ENCODE results near the gene EMC9. TPM values are rescaled to one million over a fixed set of nuclear protein-coding genes. Genes with fewer than 3 reads are reported as not detected.
A peak's percentile ranks its signal among the peaks of the same experiment; 100 is the strongest.

The EMC9 gene, protein sequence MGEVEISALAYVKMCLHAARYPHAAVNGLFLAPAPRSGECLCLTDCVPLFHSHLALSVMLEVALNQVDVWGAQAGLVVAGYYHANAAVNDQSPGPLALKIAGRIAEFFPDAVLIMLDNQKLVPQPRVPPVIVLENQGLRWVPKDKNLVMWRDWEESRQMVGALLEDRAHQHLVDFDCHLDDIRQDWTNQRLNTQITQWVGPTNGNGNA
- 3.4 TPM for total RNA-seq

GRCh38 chr14:24141097-24141880 is at the start of gene EMC9:
TSS of gene EMC9 (minus strand) at chr14:24141591. CDS start at chr14:24141304, 287 bp downstream.
- Histone ChIP-seq H3K4me1 (peaks cover 18 to 39% of the 10 kb centered on the region in 2 donors), H3K9me3 (no peaks in the 10 kb centered on the region), H3K27me3 (no peaks in the 10 kb centered on the region), H3K4me3 (peak within 1 kb of the TSS; percentile 80 to 81), H3K36me3 (peaks cover 11 to 18% of the 10 kb centered on the region in 2 donors), H3K27ac (peak within 1 kb of the TSS; percentile 76 to 89)
- DNase-seq (ENCODE audit: low spot score in 2 of 2), result peak; percentile 100
- intact Hi-C loops (cut with DNase I), result loop anchor here (1.0 to 10.0 kb wide), 3 partner anchors 26 to 836 kb away; partner anchors contain the start of genes BCL2L2, PPP1R3E and TINF2
- peak; percentile 22 to 74 (median 45) for TF ChIP-seq CTCF (IDR thresholded peaks at IDR 0.05)

DNA sequence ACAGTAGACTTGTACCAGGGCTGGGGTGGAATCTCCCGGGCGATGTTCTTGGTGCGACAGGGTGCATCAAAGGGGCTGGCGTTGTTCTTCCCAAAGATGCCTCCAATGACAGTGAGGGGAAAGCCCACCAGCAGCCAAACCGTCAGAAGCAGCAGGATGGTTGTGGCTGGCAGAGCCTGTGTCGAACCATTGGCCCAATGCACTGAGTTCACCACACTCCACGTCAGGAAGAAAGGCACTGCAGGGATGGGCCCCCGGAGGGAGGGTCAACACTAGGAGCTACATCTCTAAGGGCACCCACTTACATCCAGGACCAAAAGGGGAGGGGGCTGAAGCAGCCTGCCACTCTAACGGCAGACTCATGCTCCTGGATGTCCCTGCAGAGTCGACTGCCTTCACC is 49.0 kb upstream of the EMC9 start:
- Histone ChIP-seq H3K27ac (no peak overlapping the region), H3K4me3 (no peak overlapping the region), H3K36me3 (peaks cover 21 to 26% of the 10 kb centered on the region in 2 donors), H3K4me1 (peaks cover 8 to 28% of the 10 kb centered on the region in 2 donors), H3K9me3 (no peaks in the 10 kb centered on the region), H3K27me3 (no peaks in the 10 kb centered on the region)
- no peak for TF ChIP-seq CTCF (IDR thresholded peaks at IDR 0.05)
- DNase-seq (ENCODE audit: low spot score in 2 of 2), result no peak
- intact Hi-C loops (cut with DNase I), result no loop called here

GRCh38 chr14:24189460-24189859 is 48.1 kb upstream of the EMC9 start:
- H3K36me3 ChIP-seq, result peaks cover 23 to 36% of the 10 kb centered on the region in 2 donors
- H3K27me3 ChIP-seq, result no peaks in the 10 kb centered on the region
- DNase-seq (ENCODE audit: low spot score in 2 of 2), result no peak
- intact Hi-C loops (cut with DNase I), result loop anchor here (2.0 kb wide), 3 partner anchors 29 to 75 kb away; partner anchors contain the start of genes DCAF11, IRF9, NRL and PSME2
- H3K4me1 ChIP-seq, result peaks cover 5 to 25% of the 10 kb centered on the region in 2 donors
- no peaks in the 10 kb centered on the region for H3K9me3 ChIP-seq
- H3K4me3 ChIP-seq, result no peak overlapping the region
- TF ChIP-seq CTCF (IDR thresholded peaks at IDR 0.05), result no peak
- H3K27ac ChIP-seq, result peak overlapping the region in 1 of 2 donors; percentile 17

DNA sequence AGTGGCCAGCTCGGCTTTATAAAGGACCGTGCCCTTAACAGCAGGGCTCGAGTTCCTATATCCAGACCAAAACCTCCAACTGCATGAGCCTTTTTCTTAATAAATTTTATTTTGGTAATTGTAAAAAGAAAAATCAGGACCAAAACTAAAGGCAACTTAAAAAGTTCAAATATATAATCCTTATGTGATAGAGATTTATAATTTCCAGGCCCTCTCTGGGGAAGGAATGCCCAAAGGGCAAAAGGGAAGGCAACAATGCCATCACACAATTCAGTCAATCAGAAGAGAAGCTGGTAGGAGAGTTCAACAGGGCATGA is 47.6 kb upstream of the EMC9 start:
- intact Hi-C loops (cut with DNase I), result loop anchor here (2.0 kb wide), 3 partner anchors 28 to 74 kb away; partner anchors contain the start of genes DCAF11, IRF9, NRL and PSME2
- peak overlapping the region in 1 of 2 donors; percentile 17 for H3K27ac ChIP-seq
- no peak for DNase-seq (ENCODE audit: low spot score in 2 of 2)
- H3K27me3 ChIP-seq, result no peaks in the 10 kb centered on the region
- TF ChIP-seq CTCF (IDR thresholded peaks at IDR 0.05), result no peak
- peaks cover 1 to 20% of the 10 kb centered on the region in 2 donors for H3K4me1 ChIP-seq
- H3K36me3 ChIP-seq, result peaks cover 26 to 40% of the 10 kb centered on the region in 2 donors
- H3K9me3 ChIP-seq, result no peaks in the 10 kb centered on the region
- peak overlapping the region in 1 of 2 donors; percentile 83 for H3K4me3 ChIP-seq

DNA sequence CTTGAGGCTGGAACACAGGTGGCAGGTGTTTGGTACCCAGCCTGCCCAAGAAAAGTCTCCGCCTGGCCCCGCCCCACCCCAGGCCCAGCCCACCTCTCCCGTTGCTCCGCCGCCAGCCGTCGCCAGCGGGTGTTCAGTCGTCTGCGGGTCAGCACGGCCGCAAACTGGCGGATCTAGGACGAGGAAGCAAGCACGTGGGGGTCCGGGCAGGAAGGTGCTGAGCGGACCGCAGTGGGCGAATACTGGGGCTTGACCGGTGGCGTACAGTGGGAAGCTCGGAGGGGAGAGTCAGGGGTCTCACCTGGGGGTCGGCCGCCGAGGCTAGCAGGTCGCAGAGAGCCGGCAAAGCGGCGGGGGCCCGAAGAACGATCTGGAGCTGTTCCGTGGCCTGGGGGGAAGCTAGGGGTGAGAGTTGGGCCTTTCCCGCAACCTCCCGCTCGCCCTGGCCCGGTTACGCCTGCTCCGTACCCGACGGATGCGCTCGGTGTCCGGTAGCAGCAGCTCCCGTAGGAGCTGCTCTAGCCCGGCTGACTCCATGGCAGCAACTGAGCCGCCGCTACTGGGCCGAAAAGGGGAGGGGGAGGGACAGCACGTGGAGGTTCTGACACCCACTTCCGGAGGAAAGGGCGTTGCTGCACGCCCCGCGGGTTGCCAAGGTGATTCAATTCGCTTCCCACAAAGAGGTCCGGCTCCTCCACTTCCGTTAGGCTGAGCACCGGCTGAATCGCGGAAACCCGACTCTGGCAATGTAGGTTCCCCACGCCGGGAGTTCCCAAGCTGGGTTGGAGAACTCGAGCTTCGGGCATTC is 47.1 kb upstream of the EMC9 start, which contains the start of gene IPO4:
Gene IPO4 (minus strand): TSS at position 566 of the 808 bp plus-strand sequence. CDS start 29 bp downstream, at position 537.
- H3K36me3 ChIP-seq, result peaks cover 32 to 46% of the 10 kb centered on the region in 2 donors
- H3K4me3 ChIP-seq, result peak within 1 kb of the TSS; percentile 50 to 83
- TF ChIP-seq CTCF (IDR thresholded peaks at IDR 0.05), result no peak
- H3K27me3 ChIP-seq, result no peaks in the 10 kb centered on the region
- DNase-seq (ENCODE audit: low spot score in 2 of 2), result peak; percentile 81 to 97
- H3K27ac ChIP-seq, result peak within 1 kb of the TSS; percentile 43 to 58
- no peaks in the 10 kb centered on the region for H3K9me3 ChIP-seq
- H3K4me1 ChIP-seq, result peaks cover 0 to 19% of the 10 kb centered on the region in 2 donors
- intact Hi-C loops (cut with DNase I), result loop anchor here (2.0 kb wide), 3 partner anchors 28 to 74 kb away; partner anchors contain the start of genes DCAF11, IRF9, NRL and PSME2

Data from ascending aorta (tissue), 2 donors.